HUDEP-2 (cell line): ENCODE measurements around the gene ADAMTS1.
"Not testable (repeated sequence)": the region's sequence is repeated elsewhere in the genome, so short reads cannot be mapped to it uniquely, and the experiment has no call there.

Source experiments
- DNase-seq, 76 experiments: peaks; one replicate each; lab custom pipeline; 2025; ENCODE audit not compliant: unreplicated experiment in 76 of 76; lab: John Stamatoyannopoulos, UW

The ADAMTS1 gene

DNA sequence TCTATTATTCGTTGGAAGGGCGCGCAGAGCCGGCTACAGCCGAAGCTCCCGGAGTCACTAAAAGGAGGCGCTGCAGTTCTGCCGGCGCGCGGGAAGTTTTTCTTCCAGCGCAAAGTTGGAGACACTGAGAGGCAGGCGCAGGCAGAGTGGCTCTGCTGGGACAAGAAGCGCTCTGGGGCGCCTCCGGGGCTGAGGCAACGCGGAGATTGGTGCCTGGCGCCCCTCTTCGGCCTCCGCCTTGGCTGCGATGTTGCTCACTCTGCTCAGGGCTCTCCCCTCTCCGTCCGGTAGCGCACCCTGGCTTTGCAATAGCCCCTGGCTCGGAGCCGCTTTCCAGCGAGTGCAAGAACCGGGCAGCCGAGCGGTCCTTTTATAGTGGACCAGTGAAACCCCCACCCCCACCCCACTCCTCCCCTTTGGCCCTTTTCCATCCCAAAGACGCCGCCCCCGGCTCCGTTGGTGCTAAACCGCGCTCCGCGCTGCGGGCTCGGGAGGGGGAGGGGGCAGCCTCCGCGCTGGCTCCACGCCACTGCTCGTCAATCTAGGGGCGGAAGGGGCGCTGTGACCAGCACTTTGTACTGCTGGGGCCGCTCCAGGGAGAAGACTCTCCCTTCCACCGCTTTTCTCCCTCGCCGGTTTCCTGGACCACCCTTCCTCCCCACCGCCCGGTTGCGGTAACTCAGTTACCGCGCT is at the start of gene ADAMTS1:
ADAMTS1 (minus strand) TSS at position 344 of the 693 bp plus-strand sequence. CDS start 455 bp downstream, outside the sequence.
- DNase-seq: no peak

DNA sequence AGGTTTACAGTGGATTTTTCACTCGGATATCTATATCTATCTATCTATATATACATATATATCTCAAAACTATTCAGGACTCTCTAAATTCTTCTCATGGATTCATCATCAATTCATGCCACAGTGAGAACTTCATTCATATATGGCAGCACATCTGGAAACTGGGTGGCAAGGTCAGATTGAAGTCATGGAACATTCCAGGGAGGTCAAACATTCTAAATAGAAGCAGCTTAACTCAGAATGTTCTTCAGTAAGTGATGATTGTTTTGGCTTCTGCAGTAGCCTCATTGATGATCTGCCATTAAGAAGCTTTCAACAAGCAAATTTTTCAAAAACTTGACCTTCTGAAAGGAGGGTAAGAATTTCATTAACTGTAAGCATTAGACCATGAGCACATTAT is 46.9 kb upstream of the ADAMTS1 start:
- no peak for DNase-seq

DNA sequence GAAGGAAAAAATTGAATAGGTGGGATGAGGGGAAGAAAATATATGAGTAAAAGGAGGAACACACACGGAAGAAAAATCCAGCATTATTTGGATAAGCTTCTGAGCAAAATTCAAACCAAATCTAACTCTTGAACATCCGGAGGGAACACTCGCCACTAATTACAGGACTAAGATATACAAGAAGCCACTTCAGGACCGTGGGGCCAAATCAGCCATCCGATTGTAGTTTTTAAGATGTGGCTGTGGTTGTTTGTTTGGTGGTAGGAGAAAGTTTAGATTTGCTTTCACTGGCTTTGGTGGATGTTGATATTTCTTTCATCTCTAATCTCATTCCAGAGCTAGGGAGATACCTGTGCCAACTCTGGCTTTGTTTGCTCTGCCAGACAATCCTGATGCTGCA is 43.7 kb upstream of the ADAMTS1 start:
- no peak for DNase-seq

DNA sequence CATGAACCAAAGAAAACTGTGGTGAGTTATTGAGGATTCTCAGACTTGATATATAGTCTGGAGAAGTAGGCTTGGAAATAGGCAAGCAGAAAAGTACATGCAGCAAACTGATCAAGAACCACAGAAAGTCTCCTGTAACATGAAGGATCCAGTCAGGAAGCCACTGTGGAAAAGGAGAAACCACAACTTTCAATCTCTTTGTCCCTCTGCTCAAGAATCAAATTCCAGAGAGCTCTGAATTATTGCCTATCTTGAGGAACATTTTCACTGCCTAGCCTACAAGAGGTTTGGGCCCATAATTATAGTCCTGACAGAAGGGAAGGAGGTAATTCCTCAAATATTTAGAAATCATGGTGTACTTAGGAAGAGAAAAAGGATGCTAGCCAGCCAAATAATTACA is 43.0 kb upstream of the ADAMTS1 start:
- no peak for DNase-seq

DNA sequence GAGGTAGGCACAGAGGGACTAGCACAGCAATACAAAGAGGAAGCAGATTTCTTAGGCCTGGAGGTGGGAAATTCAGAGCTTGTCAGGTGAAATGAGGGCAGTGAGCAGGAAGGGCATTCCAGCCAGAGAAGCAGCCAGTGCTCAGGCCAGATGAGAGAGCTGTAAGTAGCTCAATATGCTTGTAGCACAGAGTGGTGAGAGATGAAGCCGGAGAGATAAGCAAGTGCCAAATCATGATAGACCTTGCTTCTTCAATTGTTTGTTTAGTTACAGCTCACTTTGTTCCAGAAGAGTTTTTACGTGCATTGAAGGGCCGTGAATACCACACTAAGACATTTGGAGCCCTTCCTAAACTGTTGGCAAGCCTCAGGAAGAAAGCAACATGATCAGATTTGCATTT is 42.0 kb upstream of the ADAMTS1 start:
- no peak for DNase-seq

DNA sequence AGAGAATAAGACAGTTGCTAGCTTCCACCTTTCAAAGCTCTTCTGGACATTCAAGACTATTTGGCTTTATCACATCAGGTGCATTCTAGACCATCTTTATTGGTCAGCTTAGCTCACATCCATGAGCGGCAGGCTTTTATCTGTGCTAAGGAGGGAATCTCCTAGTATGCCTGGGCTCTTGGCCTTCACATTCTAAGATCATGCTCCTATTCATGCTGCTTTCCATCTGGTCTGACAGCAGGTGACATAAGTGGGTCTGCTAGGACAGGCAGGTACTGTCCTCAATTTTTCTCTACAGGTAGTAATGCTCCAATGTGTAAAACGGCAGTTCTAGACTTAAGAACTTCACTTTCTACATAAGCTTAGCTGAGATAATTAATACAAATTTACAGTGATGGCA is 39.2 kb upstream of the ADAMTS1 start:
- DNase-seq: no peak

DNA sequence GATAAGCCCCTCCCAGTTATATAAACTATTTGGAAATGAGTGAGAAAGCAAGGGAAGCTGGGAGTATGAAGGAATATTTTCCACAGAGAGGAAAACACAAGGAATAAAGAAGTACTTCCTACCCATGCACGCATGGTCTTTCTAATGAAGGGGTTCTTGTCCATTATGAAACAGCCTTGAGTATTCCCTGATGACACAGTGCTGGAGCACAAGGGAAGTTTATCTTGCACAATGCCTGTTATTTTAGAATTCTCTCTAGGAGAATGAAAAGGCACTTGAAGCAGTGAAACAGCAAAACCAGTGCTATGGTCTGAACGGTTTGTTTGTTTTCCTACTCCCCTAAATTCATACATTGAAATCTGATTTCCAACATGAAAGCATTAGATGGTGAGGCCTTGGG is 38.6 kb upstream of the ADAMTS1 start:
- no peak for DNase-seq

DNA sequence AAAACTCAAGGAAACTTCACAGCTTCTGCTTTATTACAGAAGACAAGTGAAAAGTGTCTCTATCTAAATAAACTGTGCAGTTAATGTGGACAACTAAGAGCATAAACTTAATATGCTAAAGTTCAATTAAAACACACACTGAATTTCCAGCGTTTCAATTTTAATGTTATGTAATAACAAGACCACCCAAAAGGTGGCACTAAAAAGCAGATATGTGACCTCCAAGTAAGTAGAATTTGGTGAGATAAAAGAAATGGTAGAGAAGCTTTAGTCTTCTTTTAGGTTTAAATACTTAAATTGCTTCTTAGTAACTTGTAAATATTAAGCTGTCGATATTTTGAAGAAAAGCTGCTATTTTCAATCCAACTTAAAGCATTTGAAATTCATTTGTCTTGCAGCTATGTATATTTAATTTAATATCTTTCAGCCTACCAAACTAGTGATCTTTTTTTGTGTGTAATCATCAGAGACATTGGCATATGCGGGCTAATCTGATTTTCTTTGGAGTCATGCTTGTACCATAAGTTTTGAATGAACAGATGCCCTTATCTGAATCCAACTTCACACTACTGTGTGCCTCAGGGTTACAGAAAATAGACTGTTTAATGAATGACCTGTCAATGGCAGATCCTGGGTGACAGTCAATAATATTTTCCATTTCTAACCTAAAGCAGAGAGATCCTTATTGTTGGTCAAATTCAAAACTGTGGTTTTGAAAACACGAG is 36.5 kb upstream of the ADAMTS1 start:
- DNase-seq: peak in 1 of 76 experiments; percentile 1

DNA sequence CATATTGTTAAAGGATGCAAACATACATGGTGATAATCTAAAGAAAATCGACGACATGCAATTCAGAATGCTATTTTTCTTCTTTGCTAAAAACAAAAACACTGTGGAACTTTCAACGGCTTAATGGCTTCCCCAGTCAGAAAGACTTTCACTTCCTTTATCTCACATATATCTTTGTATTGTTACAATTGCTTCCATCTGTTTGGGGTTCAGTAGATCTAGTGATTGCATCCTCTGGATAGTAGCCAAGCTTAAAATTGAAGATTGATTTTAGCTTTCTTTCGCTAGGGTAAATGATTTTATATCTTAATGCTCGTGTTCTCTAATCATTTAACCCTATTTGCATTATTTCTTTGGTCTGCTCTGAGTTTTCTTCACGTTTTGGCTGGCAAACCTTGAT is 31.8 kb upstream of the ADAMTS1 start:
- DNase-seq: no peak

DNA sequence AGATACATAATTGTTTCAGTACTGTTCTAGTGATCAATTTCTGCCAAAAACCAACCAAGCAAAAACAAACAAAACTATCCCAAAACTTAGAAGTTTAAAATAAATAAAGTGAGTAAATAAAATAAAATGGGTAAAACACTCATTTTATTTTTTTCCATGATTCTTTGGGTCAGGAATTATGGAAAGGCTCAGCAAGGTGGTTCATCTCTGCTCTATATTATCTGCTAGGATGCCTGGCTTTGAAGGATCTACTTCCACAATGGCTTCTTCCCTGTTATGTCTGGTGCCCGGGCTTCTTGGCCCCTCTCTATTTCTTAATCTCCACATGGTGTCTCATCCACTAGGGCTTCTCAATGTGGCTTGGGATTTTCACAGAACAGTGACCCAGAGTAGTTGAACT is 29.1 kb upstream of the ADAMTS1 start:
- DNase-seq: no peak

DNA sequence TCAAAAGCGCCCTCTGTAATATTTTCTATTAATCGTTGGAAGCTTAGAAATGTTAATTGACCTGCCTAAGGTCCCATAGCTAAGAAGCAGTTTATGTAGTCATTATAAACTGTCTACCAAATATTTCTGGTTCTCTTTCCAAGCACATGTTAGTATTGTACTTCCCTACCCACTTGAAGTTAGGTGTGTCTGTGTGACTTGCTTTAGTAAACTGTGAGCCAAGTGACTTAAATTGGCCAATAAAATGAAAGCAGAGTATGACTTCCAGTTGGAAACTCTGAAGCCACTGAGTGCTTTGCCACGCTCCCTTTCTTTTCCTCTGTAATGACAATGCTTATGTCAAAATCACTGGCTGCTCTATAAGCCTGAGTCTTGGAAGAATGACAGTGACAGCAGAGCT is 20.6 kb upstream of the ADAMTS1 start:
- DNase-seq: no peak

DNA sequence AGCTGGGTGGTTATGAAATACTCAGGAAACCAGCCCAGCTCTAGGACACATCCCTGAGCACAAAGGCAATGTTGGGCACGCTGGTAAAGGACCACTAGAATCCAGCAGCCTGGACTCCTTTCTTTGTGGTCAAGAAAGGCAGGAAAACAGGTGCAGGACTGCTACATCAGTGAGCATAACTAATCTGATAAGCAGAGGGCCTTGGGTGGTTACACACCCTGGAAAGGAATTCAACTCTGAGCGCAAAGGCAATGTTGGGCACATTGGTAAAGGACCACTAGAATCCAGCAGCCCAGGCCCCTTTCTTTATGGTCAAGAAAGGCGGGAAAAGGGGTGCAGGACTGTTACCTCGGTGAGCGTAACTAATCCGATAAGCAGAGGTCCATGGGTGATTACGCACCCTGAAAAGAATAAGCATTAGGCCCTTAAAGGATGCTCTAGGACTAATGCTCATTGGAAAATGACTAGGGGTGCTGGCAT is 11.7 kb upstream of the ADAMTS1 start:
- DNase-seq: not testable (repeated sequence)

DNA sequence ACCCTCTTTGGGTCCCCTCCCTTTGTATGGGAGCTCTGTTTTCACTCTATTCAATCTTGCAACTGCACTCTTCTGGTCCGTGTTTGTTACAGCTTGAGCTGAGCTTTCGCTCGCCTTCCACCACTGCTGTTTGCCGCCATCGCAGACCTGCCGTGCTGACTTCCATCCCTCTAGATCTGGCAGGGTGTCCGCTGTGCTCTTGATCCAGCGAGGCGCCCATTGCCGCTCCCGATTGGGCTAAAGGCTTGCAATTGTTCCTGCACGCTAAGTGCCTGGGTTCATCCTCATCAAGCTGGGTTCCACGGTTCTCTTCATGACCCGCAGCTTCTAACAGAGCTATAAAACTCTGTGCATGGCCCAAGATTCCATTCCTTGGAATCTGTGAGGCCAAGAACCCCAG is 9.5 kb upstream of the ADAMTS1 start:
- not testable (repeated sequence) for DNase-seq

DNA sequence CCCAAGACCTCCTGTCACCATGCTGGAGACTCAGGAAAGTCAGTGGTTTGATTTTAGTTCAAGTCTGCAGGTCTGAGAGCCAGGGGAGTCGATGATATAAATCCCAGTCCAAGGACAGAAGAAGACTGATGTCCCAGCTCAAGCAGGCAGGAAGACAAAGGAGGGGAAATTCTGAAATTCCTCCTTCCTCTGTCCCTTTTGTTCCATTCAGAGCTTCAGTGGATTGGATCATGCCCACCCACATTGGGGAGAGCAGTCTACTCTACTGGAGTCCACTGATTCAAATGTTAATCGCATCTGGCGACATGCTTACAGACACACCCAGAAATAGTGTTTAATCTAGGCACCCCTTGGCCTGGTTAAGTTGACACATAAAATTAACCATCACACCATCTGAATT is 7.2 kb upstream of the ADAMTS1 start:
- DNase-seq: no peak

DNA sequence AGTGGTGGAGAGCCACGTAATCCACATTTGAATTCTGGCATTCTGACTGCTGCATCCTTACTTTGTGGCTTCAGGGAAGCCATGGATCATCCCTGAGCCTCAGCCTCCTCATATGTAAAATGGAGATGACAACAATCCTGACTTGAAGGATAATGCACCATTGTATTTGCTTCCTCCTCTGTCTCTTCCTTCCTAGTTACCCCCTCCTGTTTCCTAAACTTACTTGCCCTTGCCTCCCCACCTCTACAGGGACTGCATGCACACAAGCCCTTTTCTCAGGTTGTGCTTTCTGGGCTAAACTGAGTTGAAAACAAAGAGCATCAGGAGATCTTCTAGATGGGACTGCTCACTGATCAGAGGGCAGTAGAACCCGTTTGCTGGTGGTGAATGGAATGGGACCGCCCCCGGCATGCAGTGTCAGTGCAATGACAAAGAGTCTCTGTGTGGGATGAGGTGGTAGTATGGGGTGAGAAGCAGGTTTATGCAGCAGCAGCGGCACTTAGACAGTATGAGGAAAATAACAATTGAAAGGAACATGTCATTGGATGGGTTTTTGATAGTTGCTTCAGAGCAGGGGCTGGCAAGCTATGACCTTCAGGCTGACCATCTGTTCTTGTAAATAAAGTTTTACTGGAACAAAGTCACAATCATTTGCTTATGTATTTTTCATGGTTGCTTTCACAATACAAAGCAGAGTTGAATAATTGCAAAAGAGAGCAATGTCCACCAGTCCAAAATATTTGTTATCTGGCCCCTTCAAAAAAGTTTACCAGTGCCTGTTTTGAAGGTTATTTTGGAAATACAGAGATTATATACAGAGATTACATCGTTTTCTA is 6.1 kb upstream of the ADAMTS1 start:
- DNase-seq: no peak

DNA sequence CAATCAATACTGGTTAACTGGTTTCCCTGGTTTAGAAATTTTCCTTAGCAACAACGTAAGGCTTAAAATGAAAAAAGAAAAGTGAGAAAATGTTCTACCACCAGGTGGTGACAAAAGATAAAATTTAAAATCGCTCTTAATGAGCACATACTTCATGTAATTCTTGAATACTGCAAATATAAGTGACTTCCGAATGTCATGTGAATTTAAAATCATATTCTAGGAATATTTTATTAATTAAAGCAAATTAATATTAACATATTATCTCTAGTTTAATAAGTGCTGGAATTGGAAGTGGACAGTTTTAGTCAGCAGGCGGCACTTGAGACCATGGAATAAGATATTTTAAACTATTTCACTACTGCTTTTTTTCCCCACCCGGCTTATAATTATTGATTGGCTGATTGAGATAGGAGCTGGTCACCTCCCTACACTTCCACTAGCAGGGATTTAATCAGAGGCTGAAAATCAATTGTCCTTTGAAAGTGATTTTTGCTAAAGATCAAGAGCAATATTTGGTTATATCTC is 5.0 kb upstream of the ADAMTS1 start:
- DNase-seq: peak in 19 of 76 experiments; percentile 2 to 45 (median 19)

DNA sequence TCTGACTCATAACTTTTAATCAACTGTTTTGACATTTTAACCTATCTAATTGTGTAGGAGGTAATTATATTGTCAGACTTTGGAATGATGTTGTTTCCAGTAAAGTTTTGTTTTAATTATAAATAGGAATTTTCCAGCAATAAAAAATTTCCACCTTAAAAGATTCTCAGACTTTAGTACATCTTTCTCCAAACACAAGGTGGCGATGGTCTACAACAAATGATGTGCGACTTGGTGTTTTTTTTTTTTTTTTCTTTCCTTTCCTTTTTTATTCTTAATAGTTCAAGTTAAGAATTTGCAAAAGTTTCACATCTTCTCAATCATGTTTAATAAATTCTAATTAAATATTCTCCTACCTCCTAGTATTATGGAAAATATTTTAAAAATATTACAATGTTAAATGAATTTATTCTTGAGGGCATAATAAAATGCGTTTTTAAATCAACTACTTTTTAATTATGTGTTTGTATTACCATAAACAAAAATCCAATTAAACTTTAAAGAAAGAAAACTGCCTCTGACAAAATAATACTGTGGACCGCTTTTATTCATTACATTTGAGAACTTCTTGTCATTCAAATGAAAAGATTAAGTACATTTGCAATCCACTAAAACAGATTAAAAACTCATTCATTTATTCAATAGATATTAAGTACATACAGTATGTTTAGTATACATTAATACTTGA is 4.4 kb upstream of the ADAMTS1 start:
- peak in 27 of 76 experiments; percentile 1 to 47 (median 16) for DNase-seq

DNA sequence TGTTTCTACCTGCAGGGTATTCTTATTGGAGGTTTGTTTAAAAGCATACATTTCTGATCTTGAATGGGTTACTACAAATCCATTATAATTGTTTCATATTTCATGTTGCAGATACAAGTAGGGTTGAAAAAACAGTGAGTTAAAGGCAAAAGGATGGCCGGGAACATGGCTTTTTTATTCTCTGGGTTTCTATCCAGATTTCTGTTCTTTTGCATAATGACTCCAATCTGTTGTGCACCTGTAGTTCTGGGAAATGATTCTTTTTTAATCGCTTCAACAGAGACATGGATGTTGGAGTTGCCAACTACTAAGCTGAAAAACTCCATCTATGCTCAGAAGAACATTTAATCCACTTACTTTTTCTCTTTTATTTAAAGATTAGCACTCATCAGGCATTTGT is 2.7 kb upstream of the ADAMTS1 start:
- DNase-seq: no peak

DNA sequence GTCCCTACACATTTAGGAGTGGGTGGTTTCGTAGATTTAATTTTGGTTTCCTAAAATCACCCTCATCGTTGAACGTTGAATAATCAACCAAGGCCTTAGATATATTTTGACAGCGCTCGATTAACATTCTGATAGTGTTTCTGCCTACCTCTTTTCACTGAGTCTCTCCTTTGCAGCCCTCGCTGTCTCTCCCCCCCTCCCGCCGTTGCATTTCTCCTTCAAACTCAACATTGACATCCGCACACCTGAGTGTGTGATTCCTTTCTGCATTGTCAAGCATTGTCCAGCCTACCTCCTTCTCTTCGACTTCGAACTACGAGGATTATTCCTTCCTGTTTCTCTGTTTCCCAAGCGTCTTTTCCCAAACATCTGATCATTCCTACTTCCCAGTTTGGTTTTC is 1.8 kb upstream of the ADAMTS1 start:
- no peak for DNase-seq
